ENCODE results near the gene KDM4C. TPM values are rescaled to one million over a fixed set of nuclear protein-coding genes. Genes with fewer than 3 reads are reported as not detected.

Gene KDM4C
- total and polyA plus RNA-seq, 2 of the 4 experiments (the other 2 are of a cell fraction): 11.8 to 23.8 TPM

DNA sequence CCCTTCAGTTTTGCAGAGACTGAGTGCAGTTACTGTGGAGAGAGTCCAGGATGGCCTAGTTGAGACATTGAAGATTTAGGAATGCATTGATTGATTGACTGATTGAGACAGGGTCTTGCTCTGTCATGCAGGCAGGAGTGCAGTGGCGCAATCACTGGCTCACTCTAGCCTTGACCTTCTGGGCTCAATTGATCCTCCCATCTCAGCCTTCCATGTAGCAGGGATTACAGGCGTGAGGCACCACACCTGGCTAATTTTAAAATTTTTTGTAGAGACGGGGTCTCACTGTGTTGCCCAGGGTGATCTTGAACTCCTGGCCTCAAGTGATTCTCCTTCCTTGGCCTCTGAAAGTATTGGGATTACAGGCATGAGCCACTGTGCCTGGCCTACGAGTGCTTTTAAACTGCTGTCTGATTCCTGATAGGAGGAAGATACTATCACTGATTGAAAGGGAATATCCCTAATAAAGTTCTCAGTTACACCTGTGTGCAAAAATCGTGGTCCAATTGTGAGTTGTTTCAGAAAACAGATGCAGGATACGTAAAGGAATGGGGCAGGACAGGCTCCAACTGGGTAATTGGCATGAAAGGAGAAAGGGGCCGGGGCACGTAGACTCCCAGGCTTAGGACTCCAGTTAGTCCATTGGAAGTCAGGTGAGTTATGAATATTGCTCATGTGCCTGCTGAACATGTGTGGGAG is 87.5 kb downstream of the KDM4C start:
- 80% methylated on average over 1 of the region's 8 CpGs; no CpG with 5 or more reads in 1 of the 2 experiments for WGBS, 2 experiments (ENCODE audit: extremely low coverage in 2 of 2, insufficient read length in 1 of 2)
- ATAC-seq (ENCODE audit: low read depth): no peak
- H4K20me1 ChIP-seq (ENCODE audit: insufficient read depth, low read length): no peaks in the 10 kb centered on the region

More for the DNA sequence above, 87.5 kb downstream of the KDM4C start:
- Histone ChIP-seq H2AFZ (replicated peaks; ENCODE audit: low read length, poor library complexity) (no peak overlapping the region), H2AK9ac (replicated peaks; ENCODE audit: low read depth, low read length, poor library complexity) (no peak overlapping the region), H3K4me3 (ENCODE audit: insufficient read depth, low read depth, low read length) (no peak overlapping the region), H3K9me1 (ENCODE audit: insufficient read depth, low read length) (0 out of 2 replicates have a peak, but pooled peaks cover 3% of the 10 kb centered on the region), H2AK5ac (ENCODE audit: low read depth, low read length) (no peak overlapping the region), H3K4ac (ENCODE audit: low read depth, low read length) (no peak overlapping the region), H3K4me1 (ENCODE audit: control insufficient read depth, insufficient read depth, low read length) (no peaks in the 10 kb centered on the region), H4K5ac (ENCODE audit: low read depth, low read length) (no peak overlapping the region), H3K56ac (ENCODE audit: extremely low read depth, insufficient read depth, low read length) (no peak overlapping the region), H3K4me2 (ENCODE audit: low read depth, low read length) (no peak overlapping the region), H3K9me3 (ENCODE audit: control insufficient read depth, insufficient read depth, low read length) (no peaks in the 10 kb centered on the region), H4K91ac (ENCODE audit: insufficient read depth, low read depth, low read length) (no peak overlapping the region), H3K18ac (ENCODE audit: low read depth, low read length) (no peak overlapping the region), H3K36me3 (ENCODE audit: control insufficient read depth, insufficient read depth, low read length) (no peaks in the 10 kb centered on the region), H2BK20ac (ENCODE audit: low read depth, low read length) (no peak overlapping the region), H3K9ac (ENCODE audit: low read depth, low read length) (no peak overlapping the region), H3K27ac (ENCODE audit: insufficient read depth, low read length) (no peak overlapping the region), H3K27me3 (ENCODE audit: control insufficient read depth, insufficient read depth, low read length) (no peaks in the 10 kb centered on the region), H3K23ac (ENCODE audit: low read depth, low read length) (no peak overlapping the region), H2BK15ac (ENCODE audit: low read depth, low read length) (no peak overlapping the region), H3K79me1 (ENCODE audit: low read depth in 1 of 2, low read length in 2 of 2) (peaks cover 3% of the 10 kb centered on the region in 2 experiments; a peak in 3 of 4 replicates), H2BK120ac (ENCODE audit: low read depth, low read length) (no peak overlapping the region), H2BK5ac (ENCODE audit: low read depth, low read length, poor library complexity, severe bottlenecking) (no peak overlapping the region), H4K8ac (ENCODE audit: low read depth in 2 of 2, low read length in 2 of 2) (no peak overlapping the region), H3K14ac (replicated peaks; ENCODE audit: low read depth, low read length) (no peak overlapping the region)
- DNase-seq: no peak
- intact Hi-C loops (cut with micrococcal nuclease) (no loop called here), in situ Hi-C loops (cut with MboI; ENCODE audit: low sequenced_read_pairs) (no loop called here), dilution Hi-C loops (cut with HindIII; ENCODE audit: low sequenced_read_pairs, unreplicated experiment) (no loop called here)
- CTCF ChIA-PET: interaction anchor here (0.6 to 0.8 kb wide), 2 partner anchors 17 to 43 kb away, joined by 3 to 4 read pairs; no protein-coding TSS in a partner anchor
- POLR2A ChIA-PET (ENCODE audit: unreplicated experiment): no interaction called here
- TF ChIP-seq RFX5 (IDR thresholded peaks at IDR 0.05; ENCODE audit: low read depth, low read length) (no peak), CEBPB (IDR thresholded peaks at IDR 0.05; ENCODE audit: low read depth, low read length) (0 out of 2 replicates have a peak, but pooled peaks have one; percentile 12)
- TF ChIP-seq, protein P1, sequence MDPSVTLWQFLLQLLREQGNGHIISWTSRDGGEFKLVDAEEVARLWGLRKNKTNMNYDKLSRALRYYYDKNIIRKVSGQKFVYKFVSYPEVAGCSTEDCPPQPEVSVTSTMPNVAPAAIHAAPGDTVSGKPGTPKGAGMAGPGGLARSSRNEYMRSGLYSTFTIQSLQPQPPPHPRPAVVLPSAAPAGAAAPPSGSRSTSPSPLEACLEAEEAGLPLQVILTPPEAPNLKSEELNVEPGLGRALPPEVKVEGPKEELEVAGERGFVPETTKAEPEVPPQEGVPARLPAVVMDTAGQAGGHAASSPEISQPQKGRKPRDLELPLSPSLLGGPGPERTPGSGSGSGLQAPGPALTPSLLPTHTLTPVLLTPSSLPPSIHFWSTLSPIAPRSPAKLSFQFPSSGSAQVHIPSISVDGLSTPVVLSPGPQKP (IDR thresholded peaks at IDR 0.05; ENCODE audit: borderline replicate concordance, low read depth, low read length): no peak
- no TSS peak for BruUV-seq (replicated peaks)
